ENCODE measurements around the gene DNASE1.

Gene DNASE1

GRCh38 chr16:3698941-3699340 is 44.5 kb downstream of the DNASE1 start:
- no peak for DNase-seq (ENCODE audit: low spot score)

DNA sequence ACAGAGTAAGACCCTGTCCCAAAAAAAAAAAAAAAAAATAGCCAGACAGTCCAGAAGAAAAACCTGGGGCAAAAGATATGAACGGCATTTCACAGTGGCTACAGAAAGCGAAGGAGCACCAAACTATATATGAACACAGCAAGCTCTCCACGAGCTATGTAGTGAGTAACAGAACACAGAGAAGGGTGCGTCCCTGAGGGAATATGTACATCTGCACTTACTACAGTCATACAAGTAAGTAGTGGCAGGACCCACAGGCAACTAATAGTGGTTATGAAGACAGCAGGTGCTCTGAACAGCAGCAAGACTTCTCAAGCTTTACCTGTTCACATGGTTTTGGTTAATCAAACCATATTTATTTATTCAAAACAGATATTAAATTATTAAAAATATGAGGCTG is 47.0 kb downstream of the DNASE1 start:
- DNase-seq (ENCODE audit: low spot score) = no peak

DNA sequence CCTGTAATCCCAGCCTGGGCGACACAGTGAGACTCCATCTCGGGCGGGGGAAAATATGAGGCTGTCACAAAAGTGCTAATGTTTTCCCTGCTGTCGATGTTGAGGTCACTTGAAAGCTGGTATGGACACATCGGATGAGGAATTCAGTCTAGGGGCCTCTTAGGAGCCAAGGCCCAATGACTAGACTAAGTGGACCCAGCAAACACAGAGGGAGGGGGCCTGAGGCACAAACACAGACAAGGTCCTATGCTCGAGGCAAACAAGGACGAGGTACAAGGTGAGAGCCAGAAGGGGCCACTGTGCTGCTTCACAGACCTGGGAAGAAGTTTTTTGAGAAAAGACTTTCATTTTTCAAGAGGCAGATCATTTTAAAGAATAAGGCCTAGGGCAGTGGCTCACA is 47.6 kb downstream of the DNASE1 start:
- no peak for DNase-seq (ENCODE audit: low spot score)

DNA sequence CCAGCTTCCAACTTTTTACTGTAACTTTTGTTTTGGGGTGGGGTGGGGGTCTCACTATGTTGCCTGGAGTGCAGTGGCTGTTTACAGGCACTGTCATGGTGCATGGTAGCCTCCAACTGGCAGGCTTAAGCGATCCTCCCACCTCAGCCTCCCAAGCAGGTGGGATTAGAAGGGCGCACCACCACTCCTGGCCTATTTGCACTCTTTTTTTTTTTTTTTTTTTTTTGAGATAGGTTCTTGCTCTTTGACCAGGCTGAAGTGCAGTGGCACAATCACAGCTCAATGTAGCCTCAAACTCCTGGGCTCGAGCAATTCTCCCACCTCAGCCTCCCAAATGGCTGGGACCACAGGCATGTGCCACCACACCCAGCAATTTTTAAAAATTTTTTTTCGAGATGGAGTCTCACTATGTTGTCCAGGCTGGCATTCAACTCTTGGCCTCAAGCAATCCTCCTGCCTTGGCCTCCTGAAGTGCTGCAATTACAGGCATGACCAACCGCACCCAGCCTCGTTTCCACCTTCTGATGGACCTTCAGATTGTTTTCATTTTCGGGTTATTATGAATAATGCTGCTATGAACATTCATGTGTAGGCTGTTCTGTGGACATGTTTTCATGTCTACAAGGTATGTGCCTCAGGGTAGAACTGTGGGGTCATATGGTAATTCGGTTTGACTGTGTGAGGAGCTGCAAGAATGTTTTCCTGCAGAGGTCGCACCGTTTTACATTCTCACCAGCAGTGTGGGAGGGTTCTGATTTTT is 51.9 kb downstream of the DNASE1 start:
- no peak for DNase-seq (ENCODE audit: low spot score)

All from CD4-positive, alpha-beta T cell treated with Interleukin-15 for 4 hours (primary cell).